ENCODE data around the gene CHN2.

CHN2 gene

DNA sequence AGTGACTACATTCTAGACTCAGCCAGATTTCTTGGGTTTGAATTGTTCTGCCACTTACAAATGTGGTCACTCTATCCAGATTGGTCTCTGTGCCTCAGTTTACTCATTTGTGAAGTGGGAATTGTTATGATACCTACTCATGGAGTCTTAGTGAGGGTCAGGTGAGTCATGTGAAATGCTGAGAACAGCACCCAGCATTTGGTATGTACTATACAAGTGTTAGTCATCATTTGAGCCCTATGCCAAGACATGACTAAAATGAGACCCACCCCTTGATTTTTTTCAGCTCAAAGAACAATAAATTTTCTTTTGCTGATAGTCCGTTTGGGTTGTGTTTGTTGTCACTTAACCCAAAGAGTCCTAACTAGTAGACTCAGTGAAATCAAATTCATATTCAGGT is 92.8 kb downstream of the CHN2 start:
- no peak for DNase-seq

DNA sequence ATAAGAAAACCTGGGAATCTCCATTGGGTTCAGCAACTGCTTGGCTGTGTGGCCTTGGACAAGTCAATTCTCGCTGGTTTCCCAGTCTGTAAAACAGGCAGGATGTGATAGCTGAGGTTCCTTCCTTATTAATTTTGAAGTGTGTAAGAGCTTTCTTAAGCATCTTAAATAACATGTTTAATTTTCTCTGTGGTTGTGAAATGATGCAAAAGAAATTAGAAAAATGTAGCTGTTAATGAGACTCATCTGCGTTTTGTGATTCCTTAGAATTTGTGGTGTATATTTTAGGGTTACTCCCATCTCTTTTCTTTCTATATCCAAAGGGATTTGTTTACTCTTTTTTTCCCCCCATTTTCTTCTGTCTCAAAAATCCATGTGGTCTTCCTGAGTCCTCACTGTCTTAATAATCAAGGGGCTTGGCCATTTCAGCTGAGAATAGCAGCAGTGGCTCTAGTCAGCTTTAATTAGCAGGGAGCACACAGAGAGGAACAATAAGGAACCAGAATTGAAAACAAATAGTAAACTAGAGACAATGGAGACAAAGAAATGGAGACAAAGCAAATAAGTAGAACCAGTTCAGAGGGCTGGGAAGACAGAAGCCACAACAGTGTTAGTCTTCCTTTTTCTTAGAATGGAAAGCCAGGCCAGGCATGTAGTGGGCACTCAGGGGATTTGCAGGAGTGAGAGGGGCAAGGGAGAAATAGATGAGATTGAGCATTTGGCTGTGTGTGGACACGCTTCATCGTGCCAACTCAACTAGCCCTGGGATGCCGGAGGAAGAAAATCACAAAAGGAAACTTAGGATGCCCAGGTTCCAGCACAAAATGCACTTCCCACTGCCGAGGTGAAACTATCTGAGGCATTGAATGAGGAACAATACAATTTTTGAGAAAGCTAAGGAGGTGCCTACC is 93.9 kb downstream of the CHN2 start:
- no peak for DNase-seq

DNA sequence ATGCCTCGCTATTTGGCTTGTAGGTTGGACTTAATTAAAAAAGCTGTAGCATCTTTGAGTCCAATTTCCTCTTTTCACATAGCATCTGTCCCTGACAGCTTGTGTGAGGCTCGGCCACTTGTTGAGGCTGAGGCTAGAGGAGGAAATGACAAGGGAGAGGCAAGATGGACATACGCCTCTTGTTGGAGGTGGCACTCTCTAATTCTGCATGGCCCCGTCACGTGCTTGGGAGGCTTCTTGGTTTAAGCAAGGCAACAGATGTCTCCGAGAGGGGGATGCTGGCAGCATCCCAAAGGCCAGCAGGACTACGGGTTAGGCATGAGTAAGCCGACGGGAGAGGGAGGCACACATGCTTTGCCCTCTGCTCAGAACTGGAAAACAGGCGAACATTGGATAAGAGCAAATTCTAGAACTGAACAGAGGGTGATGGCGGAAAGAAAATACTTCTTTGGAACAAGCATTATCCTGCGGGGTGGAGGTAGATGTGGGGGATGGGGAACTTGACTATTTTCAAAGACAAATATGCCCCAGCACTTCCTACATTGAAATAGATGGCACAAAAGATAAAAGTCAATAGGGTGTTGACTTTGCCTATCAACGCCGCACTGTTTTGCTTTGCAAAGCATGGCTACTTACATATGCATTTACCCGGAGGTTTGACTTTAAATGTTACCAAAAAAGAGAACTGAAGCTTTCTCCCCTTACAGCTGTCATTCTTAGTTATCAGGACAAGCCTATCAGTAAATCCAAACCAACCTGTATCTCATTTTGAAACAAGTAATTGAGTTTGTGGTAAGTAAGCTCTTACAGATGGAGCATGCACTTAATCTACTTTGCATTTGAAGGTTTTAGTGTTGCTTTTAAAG is 94.8 kb downstream of the CHN2 start:
- peak; percentile 21 for DNase-seq

DNA sequence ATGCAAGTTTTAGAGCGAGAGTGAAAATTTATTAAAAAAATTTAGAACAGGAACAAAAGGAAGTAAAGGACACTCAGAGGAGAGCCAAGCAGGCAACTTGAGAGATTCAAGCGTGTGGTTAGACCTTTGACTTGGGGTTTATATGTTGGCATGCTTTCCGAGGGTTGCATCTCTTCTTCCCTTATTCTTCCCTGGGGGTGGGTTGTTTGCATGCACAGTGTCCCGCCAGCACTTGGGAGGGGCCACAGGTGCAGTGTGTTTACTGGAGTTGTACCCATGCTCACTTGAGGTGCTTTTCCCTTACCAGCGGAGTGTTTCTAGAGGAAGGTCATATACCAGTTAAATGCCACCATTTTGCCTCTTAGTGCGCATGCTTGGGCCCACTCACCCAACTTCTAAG is 96.3 kb downstream of the CHN2 start:
- no peak for DNase-seq

DNA sequence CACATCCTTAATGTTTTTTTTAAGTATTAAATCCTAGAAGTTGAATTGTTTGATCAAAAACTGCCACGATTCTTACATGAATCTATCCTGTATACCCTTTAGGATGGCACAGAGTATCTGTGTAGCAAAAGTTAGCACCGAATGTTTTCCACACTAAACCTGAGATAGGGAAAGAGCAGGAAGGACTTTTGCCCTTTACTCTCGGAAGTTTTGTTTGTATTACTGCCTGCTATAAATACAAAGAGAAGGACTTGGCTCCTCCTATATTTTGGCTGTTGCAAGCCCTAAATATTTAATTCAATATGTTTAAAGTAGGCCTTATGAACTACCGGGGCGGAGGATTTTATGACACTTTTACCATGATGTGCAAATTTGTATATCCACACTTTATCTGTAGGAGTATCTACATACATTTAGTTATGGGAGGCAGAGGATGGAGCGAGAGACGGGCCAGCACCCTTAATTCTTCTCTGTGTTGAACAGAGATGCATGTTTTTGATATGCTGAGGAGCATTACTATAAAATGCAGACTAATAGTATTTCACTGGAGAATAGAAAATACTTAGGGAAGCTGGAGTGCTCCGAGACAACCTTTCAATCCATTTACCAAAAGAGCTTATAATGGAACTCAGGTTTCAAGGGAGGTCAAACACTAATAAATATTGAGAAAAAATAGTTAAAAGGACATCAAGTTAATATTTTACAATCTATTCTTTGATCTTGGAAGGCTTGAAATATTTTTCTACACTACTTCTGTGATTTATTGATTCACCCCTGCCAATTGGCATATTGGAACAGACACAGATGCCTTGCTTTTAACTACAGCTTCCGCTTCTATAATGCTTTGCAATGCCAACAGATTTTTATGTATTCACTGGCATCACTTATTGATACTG is 97.4 kb downstream of the CHN2 start:
- DNase-seq, result no peak

DNA sequence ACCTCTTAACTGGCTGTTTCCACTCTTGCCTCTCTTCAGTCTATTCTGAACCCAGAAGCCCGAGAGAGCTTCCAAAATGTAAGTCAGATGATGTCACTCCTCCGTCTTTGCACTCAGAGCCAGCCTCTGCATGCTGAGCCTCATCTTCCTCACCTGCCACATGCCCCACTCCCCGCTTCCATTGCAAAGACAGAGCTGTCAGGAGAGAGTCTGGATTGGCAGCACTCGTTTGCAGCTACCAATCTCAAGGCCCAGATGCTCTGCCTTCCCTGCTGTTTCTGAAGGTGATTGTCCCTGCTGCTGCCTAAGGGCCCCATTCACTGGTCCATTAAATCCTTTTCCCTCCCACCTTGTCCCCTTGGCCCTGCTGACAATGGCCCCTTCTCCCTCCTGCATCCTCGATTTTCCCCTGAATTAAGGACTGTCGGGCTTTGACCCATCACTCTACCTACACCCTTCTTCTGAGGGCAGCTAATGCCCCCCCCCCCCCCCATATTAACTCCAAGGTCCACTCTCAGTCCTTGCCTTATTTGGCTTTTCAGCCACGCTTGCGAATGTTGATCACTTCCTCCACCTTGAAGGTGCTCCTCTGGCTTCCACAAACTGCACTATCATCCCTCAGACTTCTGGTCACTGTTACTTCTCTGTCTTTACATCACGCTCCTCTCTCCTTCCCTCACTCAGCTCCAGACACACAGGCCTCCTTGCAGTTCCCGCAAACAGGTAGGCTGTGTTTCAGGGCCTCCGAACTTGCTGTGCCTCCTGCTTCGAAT is 98.5 kb downstream of the CHN2 start:
- DNase-seq, result no peak

DNA sequence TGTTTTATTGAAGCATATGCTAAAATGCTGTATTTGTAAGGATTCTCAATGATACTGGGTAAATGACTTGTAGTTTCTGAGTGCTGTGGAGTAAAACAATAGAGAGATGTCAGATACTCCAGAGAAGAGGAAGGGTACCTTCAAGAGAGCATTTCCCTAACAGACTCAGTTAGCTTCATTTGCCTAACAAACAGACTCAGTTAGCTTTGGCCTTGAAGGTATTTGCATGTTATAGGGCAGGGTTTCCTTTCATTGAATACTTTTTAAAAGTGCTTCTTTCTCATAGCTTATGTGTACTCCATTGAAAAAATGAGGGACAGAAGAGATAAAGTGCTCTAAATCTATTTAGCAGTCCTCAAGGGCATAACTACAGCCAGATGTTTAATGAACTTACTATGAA is 101.8 kb downstream of the CHN2 start:
- DNase-seq, result no peak

DNA sequence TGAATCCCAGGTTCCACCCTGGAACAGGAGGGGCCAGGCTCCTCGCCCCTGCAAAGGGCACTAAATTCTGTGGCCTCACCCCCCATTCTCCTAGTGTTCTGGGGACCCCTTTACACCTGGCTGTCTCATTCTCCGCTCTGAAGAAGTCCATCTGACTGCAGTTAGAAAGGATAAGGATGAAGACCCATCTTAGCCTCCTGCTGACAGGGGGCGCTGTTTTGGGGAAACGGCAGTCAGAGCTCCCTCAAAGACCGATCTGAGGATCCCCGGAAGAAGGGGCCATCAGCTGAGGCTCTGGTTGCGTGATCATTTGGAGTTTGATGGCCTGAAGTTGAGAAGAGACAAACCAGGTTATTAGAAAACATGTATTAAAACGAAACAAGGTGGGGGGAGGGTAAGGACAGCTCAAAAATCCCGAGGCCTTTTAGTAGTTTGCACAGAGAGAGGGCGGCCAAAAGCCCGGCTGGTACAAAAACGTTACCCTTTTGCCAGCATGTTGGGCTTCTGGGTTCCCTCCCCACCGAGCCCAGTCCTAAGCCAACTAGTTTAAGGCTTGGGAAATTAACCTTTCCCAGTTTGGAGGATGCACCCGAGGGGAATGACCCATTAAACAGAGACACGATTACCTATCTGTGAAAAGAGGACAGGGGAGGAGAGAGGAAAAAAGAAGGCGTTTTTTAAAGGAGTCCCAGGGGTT is 102.8 kb downstream of the CHN2 start:
- DNase-seq, result no peak

DNA sequence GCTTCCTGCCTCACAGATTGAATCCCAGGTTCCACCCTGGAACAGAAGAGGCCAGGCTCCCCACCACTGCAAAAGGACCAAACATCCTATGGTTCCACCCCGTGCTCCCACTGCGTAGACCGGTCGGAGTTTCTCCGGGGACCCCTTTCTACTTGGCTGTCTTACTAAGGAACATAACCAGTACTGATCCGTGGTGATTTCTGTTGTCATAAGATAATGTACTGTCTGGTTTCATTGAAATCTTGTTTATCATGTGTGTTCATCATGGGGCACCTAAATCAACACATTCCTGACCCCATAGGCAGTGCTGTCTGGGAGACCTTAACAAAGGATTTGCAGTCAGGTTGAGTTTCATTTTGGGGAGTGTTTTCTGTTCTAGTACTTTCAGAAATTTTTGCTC is 104.5 kb downstream of the CHN2 start:
- DNase-seq, result no peak

DNA sequence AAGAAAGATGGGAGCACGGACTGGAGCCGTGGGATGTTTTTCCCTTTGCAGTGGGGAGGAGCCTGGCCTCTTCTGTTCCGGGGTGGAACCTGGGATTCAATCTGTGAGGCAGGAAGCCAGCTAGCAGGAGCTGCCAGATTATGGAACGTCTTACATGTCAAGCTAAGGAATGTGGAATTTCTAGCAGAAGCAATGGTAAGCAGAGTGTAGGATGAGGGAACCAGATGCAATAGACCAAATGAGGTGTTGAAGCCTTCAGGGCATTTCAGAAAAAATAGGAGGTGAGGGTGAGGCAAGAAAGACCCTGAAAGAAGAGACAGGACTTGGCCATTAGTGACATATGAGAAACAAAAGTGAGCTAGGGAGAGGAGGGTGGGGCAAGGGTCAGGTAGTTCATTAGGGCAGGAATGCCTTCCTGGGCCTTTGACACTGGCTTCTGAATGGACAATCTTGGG is 105.5 kb downstream of the CHN2 start:
- no peak for DNase-seq

DNA sequence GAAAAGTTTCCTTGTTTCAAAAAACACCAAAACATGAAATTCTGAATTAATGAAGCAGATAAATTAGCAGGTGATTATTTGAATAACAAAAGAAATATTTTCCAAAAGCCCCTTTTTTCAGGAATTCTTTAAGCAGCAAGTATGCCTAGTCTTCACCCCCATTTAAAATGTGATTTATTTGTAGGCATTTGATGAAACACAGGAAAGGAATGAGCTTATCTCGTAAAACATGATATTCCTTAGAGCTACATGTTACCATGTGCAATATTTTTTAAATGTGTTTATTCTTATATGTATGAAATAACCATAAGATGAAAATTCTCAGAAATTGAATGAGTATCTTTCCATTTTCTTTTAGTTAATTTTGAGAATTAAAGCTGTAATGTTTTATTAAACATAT is 106.1 kb downstream of the CHN2 start:
- no peak for DNase-seq

DNA sequence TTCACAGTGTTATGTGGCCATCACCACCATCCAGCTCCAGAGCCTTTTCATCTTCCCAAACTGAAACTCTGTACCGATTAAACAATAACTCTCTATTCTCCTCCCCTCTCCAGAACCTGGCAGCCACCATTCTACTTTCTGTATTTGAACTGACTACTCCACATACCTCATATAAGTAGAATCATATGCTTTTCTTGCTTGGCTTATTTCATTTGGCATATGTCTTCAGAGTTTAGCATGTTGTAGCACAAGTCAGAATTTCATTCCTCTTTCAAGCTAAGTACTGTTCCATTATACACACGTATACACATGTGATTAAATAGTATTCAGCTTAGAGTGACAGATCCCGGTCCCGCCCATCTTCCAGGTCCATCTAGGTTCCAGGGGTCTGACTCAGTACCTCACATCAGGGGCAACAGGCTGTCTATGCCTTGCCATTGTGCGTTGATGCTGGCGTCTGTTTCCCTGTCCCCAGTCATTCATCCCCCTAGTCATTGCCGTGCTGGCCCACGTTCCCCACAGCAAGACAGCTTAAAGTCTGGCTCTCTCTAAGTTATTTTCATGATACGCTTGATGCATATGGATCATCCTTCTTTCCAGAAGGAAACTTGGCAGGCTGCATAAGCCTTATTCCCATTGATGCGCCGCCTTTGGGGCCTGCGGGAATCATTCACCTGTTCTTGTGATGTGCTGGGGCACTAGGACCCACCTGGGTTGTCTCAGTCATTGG is 108.3 kb downstream of the CHN2 start:
- no peak for DNase-seq

DNA sequence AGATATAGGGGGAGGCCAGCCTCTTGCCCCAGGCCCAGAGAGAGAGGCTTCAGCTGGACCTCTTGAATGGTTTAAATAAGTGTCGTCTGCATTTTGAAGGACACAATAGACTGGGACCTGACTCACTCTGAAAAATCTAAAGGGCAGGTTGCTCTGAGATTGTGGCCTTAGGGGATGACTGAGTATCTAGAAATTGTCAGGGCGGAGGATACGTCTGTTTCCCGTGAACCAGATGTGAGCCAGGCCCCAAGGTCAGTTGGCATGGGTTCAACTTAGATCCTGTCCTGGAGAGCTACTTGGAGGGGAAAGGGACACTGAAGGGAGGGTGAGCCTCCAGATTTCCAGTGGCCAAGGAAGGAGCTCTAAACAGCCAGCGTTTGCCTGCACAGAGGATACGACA is 110.2 kb downstream of the CHN2 start:
- no peak for DNase-seq

DNA sequence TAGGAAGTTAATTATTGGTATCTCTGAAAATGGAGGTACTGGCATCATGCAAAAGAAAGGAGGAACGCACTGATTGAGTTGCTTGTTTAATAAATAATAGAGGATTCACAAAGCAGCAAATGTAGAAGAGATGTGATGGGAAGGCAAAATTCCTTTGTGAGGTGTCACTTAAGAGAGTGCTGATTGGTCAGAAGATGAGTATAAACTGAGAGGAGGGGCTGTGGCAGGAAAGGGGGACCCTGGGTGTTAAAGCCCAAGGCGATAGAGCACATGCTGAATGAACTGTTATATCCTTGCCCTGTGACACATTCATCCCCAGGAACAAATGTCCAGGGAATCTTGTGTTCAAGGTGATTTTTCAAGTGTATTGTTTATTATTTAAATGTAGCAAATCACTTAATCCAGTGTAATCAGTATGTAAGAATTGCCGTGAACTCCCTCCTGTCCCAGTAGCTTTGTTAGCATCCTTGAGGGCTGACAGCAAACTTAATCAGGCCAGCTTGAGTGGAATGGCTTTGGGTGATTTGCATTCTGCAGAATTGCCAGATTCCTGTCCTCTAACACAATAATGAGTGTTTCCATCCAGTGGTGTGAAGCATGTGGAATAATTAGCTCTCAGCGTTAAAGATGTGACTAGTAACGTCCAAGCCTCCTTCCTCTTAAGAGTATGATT is 111.9 kb downstream of the CHN2 start:
- no peak for DNase-seq

DNA sequence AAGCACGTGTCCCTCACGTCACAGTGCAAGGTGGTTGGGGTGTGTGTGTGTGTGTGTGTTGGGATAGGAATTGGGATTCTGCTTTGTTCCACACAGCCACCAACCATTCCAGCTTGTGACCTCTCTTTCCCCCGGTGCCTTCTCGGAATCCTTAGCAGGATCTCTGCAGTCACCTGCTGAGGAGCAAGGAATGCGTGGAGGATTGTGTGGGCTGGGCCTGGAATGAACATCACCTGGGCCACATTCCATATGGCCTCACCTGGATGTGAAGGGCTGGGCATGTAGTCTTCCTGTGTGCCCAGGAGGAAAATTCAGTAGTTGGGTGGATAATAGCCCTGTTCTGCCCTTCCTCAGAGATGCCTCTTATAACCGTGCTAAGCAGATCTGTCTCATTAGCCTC is 113.8 kb downstream of the CHN2 start:
- DNase-seq, result no peak

DNA sequence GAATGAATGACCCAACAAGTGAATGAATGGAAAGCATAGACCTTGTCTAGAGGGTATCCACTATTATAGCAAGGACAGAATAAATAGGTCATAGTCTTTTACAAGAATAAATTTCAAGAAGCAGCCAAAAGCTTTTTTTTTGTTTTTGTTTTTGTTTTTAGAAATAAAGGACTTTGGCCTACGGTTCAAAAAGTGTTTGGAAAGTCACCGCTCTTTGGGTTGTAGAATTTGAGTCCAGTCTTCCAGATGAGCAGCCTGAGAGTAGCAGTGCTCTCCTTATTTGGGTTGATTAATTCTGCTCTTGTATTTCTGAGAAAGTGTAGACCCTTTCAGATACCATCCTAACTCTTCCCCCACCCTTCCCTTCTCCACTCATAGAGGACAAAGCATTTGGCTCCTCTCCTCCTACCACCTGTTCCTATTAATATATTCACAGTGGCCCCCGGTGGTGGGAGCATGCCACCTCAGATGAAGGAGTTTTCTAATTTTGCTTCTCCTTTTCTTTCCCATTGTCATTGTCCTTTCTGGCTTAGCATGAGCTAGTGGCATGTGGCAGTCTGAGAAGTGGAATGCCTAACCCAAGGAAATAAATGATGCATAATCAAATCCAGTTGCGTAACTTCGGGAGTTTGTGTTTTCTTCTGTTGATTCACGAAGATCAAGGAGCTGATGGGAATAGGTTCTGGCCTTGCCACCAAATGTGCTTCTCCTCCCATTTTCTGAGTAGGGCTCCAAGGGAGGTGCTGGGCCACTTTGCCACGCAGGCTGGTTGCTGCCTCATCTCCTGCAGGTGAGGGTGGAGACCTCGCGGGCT is 114.7 kb downstream of the CHN2 start:
- no peak for DNase-seq

DNA sequence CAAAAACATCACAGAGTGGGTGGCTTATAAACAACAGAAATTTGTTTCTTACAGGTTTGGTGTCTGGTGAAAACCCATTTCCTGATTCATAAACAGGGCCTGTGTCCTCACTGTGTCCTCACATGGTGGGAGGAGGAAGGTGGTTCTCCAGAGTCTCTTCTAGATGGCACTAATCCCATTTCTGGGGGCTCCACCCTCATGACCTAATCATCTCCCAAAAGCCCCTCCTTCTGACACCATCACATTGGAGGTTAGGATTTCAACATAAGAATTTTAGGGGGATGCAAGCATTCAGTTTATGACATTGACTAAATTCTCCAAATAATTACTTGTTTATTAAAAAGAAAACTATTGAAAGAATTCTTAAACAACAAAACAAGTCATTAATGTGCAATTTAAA is 116.0 kb downstream of the CHN2 start:
- DNase-seq, result no peak

DNA sequence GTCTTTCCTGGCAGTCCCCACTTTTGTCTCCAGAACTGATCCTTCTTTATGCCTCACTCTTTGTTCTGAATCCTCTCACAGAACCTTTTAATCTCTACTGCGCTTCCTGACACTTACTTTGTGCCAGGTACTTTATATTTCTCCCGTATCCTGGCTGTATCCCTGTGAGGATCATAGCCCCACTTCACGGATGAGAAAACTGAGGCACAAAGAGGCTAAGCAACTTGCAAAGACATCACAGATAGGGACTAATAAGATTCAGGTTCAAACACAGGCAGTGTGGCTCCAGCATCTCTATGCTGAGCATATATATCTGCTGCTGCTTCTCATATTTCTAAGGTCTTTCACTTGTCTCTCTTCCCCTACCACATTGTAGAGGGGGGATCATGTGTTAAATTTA is 116.7 kb downstream of the CHN2 start:
- DNase-seq, result no peak

DNA sequence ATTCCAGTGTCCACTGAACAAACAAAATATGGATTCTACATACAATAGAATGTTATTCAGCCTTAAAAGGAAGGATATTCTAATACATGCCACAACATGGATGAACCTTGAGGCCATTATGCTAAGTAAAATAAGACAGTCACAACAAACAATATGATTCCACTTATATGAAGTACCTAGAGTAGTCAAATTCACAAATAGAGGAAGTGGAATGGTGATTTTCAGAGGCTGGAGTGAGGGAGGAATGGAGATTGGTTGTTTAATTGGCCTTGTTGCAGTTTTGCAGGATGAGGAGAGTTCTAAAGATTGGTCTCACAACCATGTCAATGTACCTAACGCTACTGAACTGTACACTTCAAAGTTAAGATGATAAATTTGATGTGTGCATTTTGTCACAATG is 119.6 kb downstream of the CHN2 start:
- DNase-seq, result no peak
